ENCODE data around the gene PTGR1.
A peak's percentile ranks its signal among the peaks of the same experiment; 100 is the strongest.
"Not testable (repeated sequence)": the region's sequence is repeated elsewhere in the genome, so short reads cannot be mapped to it uniquely, and the experiment has no call there.

PTGR1 gene

GRCh38 chr9:111613436-111614040 lies 14.1 kb upstream of the PTGR1 start:
- DNase-seq (ENCODE audit: low spot score), result peak; percentile 56

DNA sequence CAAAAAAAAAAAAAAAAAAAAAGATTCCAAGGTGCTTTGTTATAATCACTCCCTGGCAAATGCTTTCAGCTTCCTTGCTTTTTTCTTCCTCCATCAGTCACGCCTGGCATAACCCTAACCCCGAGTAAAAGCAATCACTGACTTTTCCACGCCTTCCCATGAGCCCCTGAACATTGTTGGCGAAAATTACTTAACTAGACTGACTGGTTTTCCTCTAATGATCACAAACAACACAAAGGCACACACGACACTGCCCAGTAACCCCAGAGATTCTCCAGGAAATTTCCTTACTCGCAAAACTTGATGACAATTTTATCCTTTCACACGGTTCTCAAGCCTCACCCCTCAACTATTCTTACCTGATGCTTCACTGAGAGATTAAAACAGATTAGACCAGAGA lies 11.4 kb upstream of the PTGR1 start:
- DNase-seq (ENCODE audit: low spot score), result no peak

- no peak for DNase-seq (ENCODE audit: low spot score)
These were observed 10.7 kb upstream of the PTGR1 start for GRCh38 chr9:111610149-111610548.

DNA sequence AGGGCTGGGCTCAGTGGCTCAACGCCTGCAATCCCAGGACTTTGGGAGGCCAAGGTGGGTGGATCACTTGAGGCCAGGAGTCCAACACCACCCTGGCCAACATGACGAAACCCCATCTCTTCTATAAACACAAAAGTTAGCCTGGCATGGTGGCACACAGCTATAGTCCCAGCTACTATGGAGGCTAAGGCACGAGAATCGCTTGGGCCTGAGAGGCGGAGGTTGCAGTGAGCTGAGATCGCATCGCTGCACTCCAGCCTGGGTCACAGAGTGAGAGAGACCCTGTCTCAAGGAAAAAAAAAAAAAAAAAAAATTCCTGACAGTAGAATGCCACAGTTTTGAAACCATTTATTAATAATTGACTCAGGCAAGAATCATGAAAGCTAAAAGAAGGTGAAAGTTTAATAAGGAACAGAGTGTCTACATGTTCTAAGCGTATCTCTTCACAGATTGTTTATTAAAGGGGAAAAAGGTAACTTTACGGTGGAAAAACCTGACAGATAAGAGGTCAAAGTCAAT lies 5.7 kb upstream of the PTGR1 start:
- DNase-seq (ENCODE audit: low spot score), result no peak

GRCh38 chr9:111604054-111604615 lies 4.7 kb upstream of the PTGR1 start:
- no peak for DNase-seq (ENCODE audit: low spot score)

- no peak for DNase-seq (ENCODE audit: low spot score)
These were observed 3.6 kb upstream of the PTGR1 start for GRCh38 chr9:111603041-111603440.

DNA sequence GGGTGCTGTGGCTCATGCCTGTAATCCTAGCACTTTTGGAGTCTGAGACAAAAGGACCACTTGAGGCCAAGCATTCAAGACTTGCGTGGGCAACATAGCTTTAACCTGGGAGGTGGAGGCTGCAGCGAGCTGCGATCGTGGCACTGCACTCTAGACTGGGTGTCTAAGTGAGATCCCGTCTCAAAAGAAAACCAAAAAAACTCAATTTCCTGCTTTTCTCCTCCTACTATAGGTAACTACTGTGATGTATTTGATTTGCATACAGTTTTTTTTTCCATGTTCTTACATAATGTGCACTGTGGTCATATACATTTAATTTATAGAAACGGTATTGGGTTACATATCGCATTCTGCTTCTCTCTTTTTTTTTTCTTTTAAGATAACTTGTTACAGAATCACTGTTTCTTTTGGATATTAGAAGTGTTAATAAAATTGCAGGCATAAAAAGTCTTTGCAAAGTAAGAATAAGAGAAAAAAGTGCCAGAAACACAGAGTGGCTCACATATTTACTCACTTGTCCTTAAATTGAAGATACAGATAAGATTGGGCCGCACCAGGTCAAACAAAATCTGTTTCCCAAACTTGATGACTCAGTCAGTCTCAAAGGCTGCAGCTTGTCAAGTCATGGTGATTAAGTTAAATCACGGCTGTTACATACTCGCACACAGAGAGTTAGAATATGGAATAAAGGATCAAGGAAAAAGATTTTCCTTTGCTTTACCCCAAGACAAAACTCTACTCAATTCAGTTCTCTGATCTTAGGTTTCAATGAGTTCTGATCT lies 2.0 kb upstream of the PTGR1 start:
- DNase-seq (ENCODE audit: low spot score), result peak; percentile 39

DNA sequence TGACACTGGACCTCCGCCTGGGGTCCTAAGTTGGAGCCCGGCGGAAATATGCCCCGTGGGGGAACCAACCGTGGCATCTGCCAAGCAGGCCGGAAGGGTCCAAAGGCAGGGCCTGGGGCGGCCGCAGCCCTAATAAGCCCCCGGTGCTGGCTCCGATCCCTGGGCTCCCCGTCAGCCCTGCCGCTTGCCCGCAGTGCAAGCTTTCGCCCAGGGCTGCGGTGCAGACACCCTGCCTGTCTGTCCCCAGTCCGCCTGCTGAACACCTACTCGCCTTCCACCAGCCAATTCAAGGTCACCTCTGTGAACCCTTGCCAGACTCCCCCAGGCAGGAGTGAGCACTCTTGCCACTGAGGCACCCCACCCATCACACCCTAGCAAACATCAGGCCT lies 502 bp upstream of the PTGR1 start:
- no peak for DNase-seq (ENCODE audit: low spot score)

GRCh38 chr9:111598733-111599091 lies 735 bp downstream of the PTGR1 start:
- peak; percentile 38 for DNase-seq (ENCODE audit: low spot score)

GRCh38 chr9:111597852-111598732 lies 1.4 kb downstream of the PTGR1 start:
- peak; percentile 59 for DNase-seq (ENCODE audit: low spot score)

DNA sequence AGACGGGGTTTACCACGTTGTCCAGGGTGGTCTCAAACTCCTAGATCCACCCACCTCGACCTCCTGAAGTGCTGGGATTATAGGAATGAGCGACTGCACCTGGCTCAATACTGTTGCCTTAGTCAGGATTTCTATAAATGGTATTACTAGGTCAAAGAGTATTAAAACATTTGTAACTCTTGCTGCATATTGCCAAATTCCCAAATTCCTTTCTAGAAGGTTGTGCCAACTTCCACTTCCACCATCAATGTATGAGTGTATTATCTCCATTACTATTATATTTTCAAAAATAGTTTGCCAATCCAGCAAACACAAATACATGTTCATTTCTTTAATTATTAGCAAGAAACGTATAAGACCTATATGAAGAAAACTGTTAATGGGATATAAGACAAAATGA lies 10.6 kb downstream of the PTGR1 start:
- DNase-seq (ENCODE audit: low spot score), result no peak

DNA sequence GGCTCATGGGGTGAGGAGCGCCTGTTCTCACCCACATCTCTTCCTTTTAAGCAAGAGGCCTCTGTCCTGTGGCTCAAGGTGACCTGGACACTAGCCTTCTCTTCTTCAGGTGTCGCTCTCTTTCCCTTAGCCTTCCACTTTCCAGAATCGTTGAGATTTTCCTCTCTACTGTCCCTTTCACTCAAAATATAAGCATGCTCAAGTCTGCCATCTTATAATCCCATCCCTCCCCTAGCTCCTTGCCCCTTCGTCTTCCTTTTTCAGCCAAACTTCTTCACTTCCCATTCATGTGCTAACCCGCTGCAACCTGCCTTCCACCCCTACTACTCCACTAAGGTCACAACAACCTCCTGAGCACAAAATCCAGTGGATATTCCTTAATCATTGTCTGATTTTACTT lies 13.1 kb downstream of the PTGR1 start:
- no peak for DNase-seq (ENCODE audit: low spot score)

GRCh38 chr9:111582888-111583287 lies 16.6 kb downstream of the PTGR1 start:
- DNase-seq (ENCODE audit: low spot score), result no peak

- DNase-seq (ENCODE audit: low spot score), result no peak
These were observed 26.4 kb downstream of the PTGR1 start for GRCh38 chr9:111572950-111573604.

GRCh38 chr9:111568127-111568526 lies 31.3 kb downstream of the PTGR1 start:
- DNase-seq (ENCODE audit: low spot score), result not testable (repeated sequence)

- no peak for DNase-seq (ENCODE audit: low spot score)
These were observed 33.2 kb downstream of the PTGR1 start for GRCh38 chr9:111566234-111566633.

GRCh38 chr9:111561165-111561719 lies 38.2 kb downstream of the PTGR1 start:
- DNase-seq (ENCODE audit: low spot score), result no peak

GRCh38 chr9:111559000-111559610 lies 40.3 kb downstream of the PTGR1 start:
- DNase-seq (ENCODE audit: low spot score), result no peak

GRCh38 chr9:111555425-111555824 lies 44.0 kb downstream of the PTGR1 start:
- DNase-seq (ENCODE audit: low spot score), result not testable (repeated sequence)

DNA sequence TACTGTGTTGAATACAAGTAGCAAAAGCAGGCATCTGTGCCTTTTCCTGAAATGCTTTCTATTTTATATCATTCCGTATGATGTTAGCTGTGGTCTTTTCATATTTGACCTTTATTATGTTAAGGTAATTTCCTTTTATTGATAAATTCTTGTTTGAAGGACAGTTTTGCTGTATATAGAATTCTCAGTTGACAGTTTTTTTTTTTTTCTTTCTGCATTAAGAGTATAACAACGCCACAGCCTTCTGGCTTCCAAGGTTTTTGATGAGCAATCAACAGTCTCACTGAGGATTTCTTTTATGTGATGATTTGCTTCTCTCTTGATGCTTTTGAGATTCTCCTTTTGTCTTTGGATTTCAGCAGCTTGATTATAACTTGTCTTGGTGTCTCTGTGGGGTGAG lies 50.8 kb downstream of the PTGR1 start:
- no peak for DNase-seq (ENCODE audit: low spot score)
